Esophagus squamous epithelium (tissue), 5 donors: ENCODE results near the gene SPATC1L. TPM values are rescaled to one million over a fixed set of nuclear protein-coding genes. Genes with fewer than 3 reads are reported as not detected.

Source experiments
- DNase-seq: peaks from one replicate; lab custom pipeline; 2025; lab: John Stamatoyannopoulos, UW
- H3K27ac ChIP-seq, 4 donors: fragments of 200-600 bp; sonication (generic); one replicate each; pipeline ENCODE4 v1.5.1; 2016 to 2019; ENCODE audit warnings: mild to moderate bottlenecking in 1 of 4
- H3K27me3 ChIP-seq, 4 donors: fragments of 200-600 bp; sonication (generic); 1 replicate in 3 of 4; 2 replicates in 1 of 4; pipeline versions ENCODE4 v1.5.1 to v1.6.0; 2017 to 2021; ENCODE audit warnings: antibody characterized with exemption in 1 of 4
- H3K36me3 ChIP-seq, 3 donors: fragments of 200-600 bp; sonication (generic); one replicate each; pipeline ENCODE4 v1.5.1; 2016 to 2019
- H3K4me1 ChIP-seq, 3 donors: fragments of 200-600 bp; sonication (generic); one replicate each; pipeline ENCODE4 v1.5.1; 2017 to 2019
- H3K4me3 ChIP-seq, 4 donors: fragments of 200-600 bp; sonication (generic); 1 replicate in 3 of 4; 2 replicates in 1 of 4; pipeline ENCODE4 v1.5.1; 2016 to 2019; ENCODE audit warnings: mild to moderate bottlenecking in 2 of 4, moderate library complexity in 1 of 4
- H3K9me3 ChIP-seq, 3 donors: fragments of 200-600 bp; sonication (generic); one replicate each; pipeline ENCODE4 v1.5.1; 2016 to 2019
- CTCF ChIP-seq, 6 experiments: fragments of 450-650 bp in 4 of 6; fragments of 200-600 bp in 2 of 6; sonication (generic) in 2 of 6; IDR thresholded peaks; one replicate each; pipeline ENCODE4 v1.5.1; 2016 to 2019; ENCODE audit warnings: antibody characterized with exemption in 6 of 6, mild to moderate bottlenecking in 4 of 6, moderate library complexity in 4 of 6
- POLR2A ChIP-seq, 4 donors: fragments of 450-650 bp; IDR thresholded peaks; one replicate each; pipeline ENCODE4 v1.6.1; 2017; ENCODE audit warnings: antibody characterized with exemption in 4 of 4, mild to moderate bottlenecking in 4 of 4, moderate library complexity in 3 of 4
- WGBS, 2 donors: methylation state at CpG; one replicate each; pipeline ENCODE4 v1.1.5; 2018; 5-methylcytosine and 5-hydroxymethylcytosine counted together
- intact Hi-C: fragments of 100-400 bp; cut with DNase I; formaldehyde crosslinking; loops from one replicate; pipeline ENCODE4 v1.15.0; 2022
- total RNA-seq, 4 donors: library from RNA; depleted of rRNA; stranded (reverse); fragments of >200 nt; gene quantifications; one replicate each; pipeline ENCODE4 v1.1.0, GENCODE V29; 2016
- donor health status: DM: yes; HTN: yes; CAD: no.

The SPATC1L gene
- total RNA-seq, 4 donors from 2014 or later: 4.0 to 7.2 (median 6.3) TPM

- DNase-seq: no peak
- H3K27ac ChIP-seq: no peak overlapping the region
- H3K9me3 ChIP-seq: peaks cover 0 to 3% (median 0%) of the 10 kb centered on the region in 3 donors
- H3K27me3 ChIP-seq: no peaks in the 10 kb centered on the region
- intact Hi-C loops: no loop called here
- TF ChIP-seq CTCF (IDR thresholded peaks at IDR 0.05): no peak
- no peak for TF ChIP-seq POLR2A (IDR thresholded peaks at IDR 0.05)
- no peak overlapping the region for H3K4me3 ChIP-seq
- no peaks in the 10 kb centered on the region for H3K36me3 ChIP-seq
- 92 to 93% methylated on average over 6 to 10 of the region's 19 CpGs for WGBS, 2 donors
- H3K4me1 ChIP-seq: peaks cover 0 to 5% (median 0%) of the 10 kb centered on the region in 3 donors
These were observed 2.8 kb downstream of the SPATC1L start for GRCh38 chr21:46181436-46181835.

GRCh38 chr21:46180778-46181391 is 3.4 kb downstream of the SPATC1L start:
- Histone ChIP-seq H3K27ac (no peak overlapping the region), H3K4me3 (no peak overlapping the region), H3K4me1 (peaks cover 0 to 5% (median 0%) of the 10 kb centered on the region in 3 donors), H3K36me3 (no peaks in the 10 kb centered on the region), H3K9me3 (peaks cover 0 to 3% (median 0%) of the 10 kb centered on the region in 3 donors), H3K27me3 (no peaks in the 10 kb centered on the region)
- no peak for TF ChIP-seq CTCF (IDR thresholded peaks at IDR 0.05)
- TF ChIP-seq POLR2A (IDR thresholded peaks at IDR 0.05): no peak
- intact Hi-C loops: no loop called here
- no peak for DNase-seq
- 84 to 92% methylated on average over 5 of the region's 26 CpGs for WGBS, 2 donors

GRCh38 chr21:46180079-46180722 is 4.1 kb downstream of the SPATC1L start:
- H3K36me3 ChIP-seq: no peaks in the 10 kb centered on the region
- TF ChIP-seq POLR2A (IDR thresholded peaks at IDR 0.05) (no peak), CTCF (IDR thresholded peaks at IDR 0.05) (no peak)
- no peak overlapping the region for H3K4me3 ChIP-seq
- intact Hi-C loops: no loop called here
- 57 to 78% methylated on average over 11 to 22 of the region's 24 CpGs for WGBS, 2 donors
- H3K9me3 ChIP-seq: peaks cover 0 to 3% (median 0%) of the 10 kb centered on the region in 3 donors
- H3K27me3 ChIP-seq: no peaks in the 10 kb centered on the region
- no peak for DNase-seq
- H3K4me1 ChIP-seq: peaks cover 0 to 5% (median 0%) of the 10 kb centered on the region in 3 donors
- H3K27ac ChIP-seq: no peak overlapping the region

GRCh38 chr21:46179708-46180078 is 4.6 kb downstream of the SPATC1L start:
- intact Hi-C loops: no loop called here
- no peak for DNase-seq

More at GRCh38 chr21:46179708-46180078, 4.6 kb downstream of the SPATC1L start:
- TF ChIP-seq POLR2A (IDR thresholded peaks at IDR 0.05) (no peak), CTCF (IDR thresholded peaks at IDR 0.05) (no peak)
- 84 to 89% methylated on average over 7 to 12 of the region's 17 CpGs for WGBS, 2 donors
- Histone ChIP-seq H3K4me3 (no peak overlapping the region), H3K9me3 (peaks cover 0 to 3% (median 0%) of the 10 kb centered on the region in 3 donors), H3K36me3 (no peaks in the 10 kb centered on the region), H3K4me1 (peaks cover 0 to 5% (median 0%) of the 10 kb centered on the region in 3 donors), H3K27ac (no peak overlapping the region), H3K27me3 (no peaks in the 10 kb centered on the region)
